ENCODE data around the gene CCDC88C.

The CCDC88C gene

GRCh38 chr14:91342206-91342760 lies 75.3 kb downstream of the CCDC88C start:
- DNase-seq = no peak

- no peak for DNase-seq
These were observed 75.9 kb downstream of the CCDC88C start for GRCh38 chr14:91341751-91342154.

- no peak for DNase-seq
These were observed 76.3 kb downstream of the CCDC88C start for GRCh38 chr14:91341334-91341733.

GRCh38 chr14:91339671-91340369 lies 77.8 kb downstream of the CCDC88C start:
- no peak for DNase-seq

GRCh38 chr14:91339076-91339475 lies 78.5 kb downstream of the CCDC88C start:
- DNase-seq = no peak

- no peak for DNase-seq
These were observed 79.2 kb downstream of the CCDC88C start for GRCh38 chr14:91338379-91338778.

- no peak for DNase-seq
These were observed 79.8 kb downstream of the CCDC88C start for GRCh38 chr14:91337699-91338335.

GRCh38 chr14:91336093-91336450 lies 81.5 kb downstream of the CCDC88C start:
- DNase-seq = no peak

GRCh38 chr14:91335191-91336092 lies 82.2 kb downstream of the CCDC88C start:
- DNase-seq = no peak

- no peak for DNase-seq
These were observed 84.0 kb downstream of the CCDC88C start for GRCh38 chr14:91333650-91334039.

GRCh38 chr14:91332986-91333649 lies 84.5 kb downstream of the CCDC88C start:
- DNase-seq = no peak

- DNase-seq = no peak
These were observed 85.2 kb downstream of the CCDC88C start for GRCh38 chr14:91332171-91332985.

GRCh38 chr14:91331721-91332120 lies 85.9 kb downstream of the CCDC88C start:
- DNase-seq = no peak

GRCh38 chr14:91330856-91331255 lies 86.8 kb downstream of the CCDC88C start:
- no peak for DNase-seq

- DNase-seq = no peak
These were observed 87.4 kb downstream of the CCDC88C start for GRCh38 chr14:91330096-91330696.

- no peak for DNase-seq
These were observed 88.1 kb downstream of the CCDC88C start for GRCh38 chr14:91329486-91330014.

GRCh38 chr14:91328313-91329050 lies 89.1 kb downstream of the CCDC88C start:
- no peak for DNase-seq

GRCh38 chr14:91327661-91328312 lies 89.8 kb downstream of the CCDC88C start:
- no peak for DNase-seq

GRCh38 chr14:91327250-91327595 lies 90.4 kb downstream of the CCDC88C start:
- DNase-seq = no peak
